GM19455 (cell line): ENCODE data around the gene ZSCAN10.
A peak's percentile ranks its signal among the peaks of the same experiment; 100 is the strongest.

ENCODE experiments used
- ATAC-seq: cut with Tn5 transposase; IDR thresholded peaks from one replicate; pipeline ENCODE4 v1.9.1; 2021; ENCODE audit not compliant: unreplicated experiment

Gene ZSCAN10

DNA sequence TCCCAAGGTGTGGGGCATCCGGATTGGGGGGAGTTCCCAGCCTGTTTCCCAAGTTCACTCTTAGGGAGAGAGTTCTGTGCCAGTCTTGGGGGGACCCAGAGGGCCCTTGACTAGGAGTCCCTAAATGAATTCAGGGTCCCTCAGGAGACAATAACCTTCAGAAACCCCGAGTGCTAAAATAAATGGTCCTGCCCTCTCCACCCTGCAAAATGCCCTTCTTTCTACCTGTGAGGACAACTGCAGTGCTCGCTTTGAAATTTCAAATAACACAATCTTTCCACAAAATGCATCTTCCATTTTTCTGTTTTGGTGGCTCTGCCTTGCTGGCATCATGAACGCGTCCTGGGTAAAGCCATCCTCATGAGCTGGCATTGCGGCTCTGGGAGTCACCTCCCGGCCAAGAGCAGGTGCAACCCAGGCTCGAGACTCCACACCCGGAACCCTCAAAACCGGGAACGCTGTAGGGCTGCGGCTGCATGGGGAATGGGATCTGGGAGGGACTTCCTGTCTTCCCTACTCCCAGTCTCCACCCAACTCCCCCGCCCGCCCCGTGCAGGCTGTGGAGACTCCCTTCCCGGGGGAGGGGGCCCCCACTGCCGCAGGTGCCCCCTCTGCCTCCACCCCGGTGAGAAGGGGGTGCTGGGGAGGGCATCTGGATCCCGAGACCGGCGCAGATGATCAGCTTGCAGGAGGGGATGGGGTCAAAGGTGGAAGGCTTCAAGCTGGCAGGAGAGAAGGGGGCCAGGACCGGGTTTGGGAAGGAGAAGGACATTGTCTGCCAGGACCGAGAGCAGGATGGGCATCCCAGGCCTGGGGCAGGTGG, 13.2 kb upstream of the ZSCAN10 start, which contains the start of gene ZNF205:
Gene ZNF205 (plus strand): TSS at position 529 of the 823 bp plus-strand sequence. CDS start 845 bp downstream, outside the sequence.
- ATAC-seq: no peak

DNA sequence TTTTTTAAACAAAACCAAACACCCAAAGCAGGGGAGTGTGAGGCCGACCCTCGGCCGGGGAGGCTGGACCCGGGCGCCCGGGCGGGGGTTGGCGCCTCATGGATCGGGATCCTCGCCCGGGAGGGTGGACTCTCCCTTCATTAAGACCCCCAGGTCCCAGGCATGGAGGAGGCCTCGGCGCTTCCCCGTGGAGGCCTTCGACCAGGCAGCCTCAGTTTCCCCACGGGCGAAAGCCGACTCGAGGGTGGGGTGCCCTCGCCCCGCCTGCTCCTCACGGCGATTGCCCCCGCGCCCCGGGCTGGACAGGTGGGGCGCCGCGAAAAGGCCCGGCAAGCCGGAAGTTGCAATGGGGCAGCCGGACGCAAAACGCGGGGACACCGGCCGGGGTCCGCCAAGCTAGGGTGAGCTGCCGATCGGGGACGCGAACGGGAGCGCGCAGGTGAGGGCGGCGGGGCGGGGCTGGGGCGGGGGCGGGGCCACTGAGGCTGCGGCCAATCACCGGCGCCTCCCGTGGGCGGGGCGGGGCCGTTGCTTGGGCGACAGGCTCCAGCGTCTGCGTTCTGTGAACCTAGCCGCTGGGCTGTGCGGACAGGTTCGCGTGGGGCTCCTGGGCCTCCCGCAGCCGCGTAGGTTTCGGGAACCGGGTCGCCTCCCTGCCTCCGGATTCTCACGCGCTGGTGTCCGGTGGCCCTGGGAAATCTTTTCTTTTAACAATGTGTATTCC, 7.3 kb upstream of the ZSCAN10 start:
- ATAC-seq: peak; percentile 90

DNA sequence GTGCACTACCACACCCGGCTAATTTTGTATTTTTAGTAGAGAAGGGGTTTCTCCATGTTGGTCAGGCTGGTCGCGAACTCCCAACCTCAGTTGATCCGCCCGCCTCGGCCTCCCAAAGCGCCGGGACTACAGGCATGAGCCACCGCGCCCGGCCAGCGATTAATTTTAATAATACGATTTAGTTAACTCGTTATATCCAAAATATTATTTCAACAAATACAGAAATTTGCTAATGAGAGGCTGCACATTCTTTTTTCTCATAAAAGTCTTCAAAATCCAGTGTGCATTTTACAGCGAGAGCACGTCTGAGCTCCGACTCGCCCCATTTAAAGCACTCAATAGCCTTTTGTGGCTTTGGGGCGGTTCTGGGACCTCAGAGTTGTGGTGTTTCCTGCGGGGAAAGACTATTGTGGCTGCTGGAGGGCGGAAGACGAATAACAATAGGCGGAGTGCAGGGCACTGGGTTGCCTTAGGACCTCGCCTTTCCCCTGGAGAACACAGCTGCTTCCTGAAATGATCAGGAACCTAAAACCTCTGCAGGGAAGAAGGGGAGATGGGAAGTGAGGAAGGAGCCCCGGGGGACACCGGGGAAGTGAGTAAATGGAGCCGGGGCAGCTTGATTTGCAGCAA, 2.9 kb upstream of the ZSCAN10 start:
- ATAC-seq: no peak

DNA sequence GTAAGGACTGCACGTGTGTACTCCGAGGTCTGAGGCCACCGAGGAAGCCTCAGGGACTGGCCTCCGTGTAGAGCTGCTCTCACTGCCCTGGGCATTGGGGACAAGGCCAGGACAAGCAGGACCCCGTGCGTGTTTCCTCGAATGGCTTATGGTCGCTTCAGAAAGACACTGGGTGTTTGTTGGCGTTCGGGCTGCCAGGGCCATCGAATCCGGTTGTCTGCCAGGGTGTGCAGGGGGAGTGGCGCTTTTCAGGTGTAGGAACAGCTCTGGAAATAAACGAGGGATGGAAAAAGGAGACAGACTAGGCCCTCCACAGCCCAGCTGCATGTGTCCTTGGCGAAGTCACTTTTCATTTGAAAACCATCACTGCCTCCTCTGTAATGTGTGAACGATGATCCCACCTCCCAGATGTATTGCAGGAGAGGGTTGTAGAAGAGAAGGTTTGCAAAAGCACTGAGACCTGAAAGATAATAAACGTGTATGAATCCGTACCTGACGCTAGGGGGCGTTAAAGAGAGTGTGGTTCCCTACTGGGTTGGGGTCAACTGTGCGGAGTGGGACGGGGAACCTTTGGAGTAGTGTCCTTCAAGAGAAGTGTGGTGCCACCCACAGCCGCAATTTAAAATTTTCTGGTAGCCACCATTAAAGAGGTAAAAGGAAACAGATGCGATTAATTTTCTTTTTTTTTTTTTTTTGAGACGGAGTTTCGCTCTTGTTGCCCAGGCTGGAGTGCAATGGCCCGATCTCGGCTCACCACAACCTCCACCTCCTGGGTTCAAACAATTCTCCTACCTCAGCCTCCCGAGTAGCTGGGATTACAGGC, 2.1 kb upstream of the ZSCAN10 start:
- no peak for ATAC-seq

DNA sequence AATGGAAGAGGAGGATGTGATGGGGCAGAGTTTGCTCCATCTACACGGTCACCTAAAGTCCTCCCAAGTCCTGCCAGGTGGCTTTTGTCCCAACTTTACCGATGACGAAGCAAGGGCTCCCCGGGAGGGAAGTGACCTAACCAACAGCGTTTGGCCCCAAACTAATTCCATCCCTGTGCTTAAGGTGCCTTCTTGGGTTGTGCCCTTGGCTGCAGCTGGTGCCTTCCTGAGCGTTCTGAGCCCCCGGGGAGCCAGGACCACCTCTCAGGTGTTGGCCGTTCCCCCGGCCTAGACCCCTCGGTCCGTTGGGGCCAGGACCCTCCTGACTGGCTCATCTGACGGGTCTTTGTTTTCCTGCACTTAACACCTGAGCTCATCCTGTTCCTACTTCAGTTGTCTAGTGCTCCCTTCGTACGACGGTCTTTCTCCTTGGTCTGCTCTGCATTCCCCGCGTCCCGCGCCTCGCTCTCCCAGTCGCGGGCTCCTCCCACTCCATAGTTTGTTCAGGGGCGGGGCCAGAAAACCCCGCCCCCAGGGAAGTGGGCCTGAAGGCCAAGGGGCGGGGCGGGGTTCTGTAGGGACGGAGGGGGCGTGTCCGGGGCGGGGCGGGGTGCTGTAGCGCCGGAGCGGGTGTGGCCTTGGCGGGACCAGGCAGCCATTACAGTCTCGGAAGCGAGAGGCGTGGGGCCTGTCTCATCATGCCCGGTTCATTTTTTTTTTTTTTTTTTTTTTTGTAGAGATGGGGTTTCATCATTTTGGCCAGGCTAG, 822 bp upstream of the ZSCAN10 start:
- no peak for ATAC-seq

DNA sequence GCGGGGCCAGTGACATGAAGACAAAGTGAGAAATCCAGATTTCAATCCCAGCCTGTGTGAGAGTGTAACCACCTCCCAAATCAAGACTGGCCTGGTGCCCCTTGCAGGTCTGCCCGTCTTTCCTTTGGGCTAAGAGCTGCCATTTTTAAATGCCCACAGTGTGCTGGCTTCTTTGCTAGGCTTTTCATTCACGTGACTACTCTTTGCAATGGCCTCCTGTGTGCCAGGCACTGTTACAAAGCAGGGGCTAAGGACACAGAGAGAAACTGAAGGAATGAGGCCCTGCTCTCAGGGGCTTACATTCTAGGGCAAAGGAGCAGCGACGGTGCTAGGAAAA, 269 bp upstream of the ZSCAN10 start:
- no peak for ATAC-seq

DNA sequence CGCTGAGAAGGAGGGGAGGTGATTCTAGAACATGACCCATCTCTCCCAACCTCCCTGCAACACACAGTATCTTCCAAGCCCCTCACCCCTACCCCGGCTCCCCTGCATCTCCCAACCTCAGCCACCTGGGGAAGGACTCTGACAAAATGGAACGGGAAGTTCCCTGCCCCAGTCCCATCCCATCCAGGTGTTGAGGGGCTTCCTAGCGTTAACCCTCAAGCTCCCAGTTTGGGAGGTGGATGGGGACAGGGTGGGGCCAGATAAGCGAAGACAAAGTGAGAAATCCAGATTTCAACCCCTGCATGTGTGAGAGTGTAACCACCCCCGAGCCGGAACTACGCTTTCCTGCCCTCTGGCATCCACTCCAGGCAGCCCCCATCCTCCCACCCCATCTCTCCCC, 1.8 kb downstream of the ZSCAN10 start:
- no peak for ATAC-seq

DNA sequence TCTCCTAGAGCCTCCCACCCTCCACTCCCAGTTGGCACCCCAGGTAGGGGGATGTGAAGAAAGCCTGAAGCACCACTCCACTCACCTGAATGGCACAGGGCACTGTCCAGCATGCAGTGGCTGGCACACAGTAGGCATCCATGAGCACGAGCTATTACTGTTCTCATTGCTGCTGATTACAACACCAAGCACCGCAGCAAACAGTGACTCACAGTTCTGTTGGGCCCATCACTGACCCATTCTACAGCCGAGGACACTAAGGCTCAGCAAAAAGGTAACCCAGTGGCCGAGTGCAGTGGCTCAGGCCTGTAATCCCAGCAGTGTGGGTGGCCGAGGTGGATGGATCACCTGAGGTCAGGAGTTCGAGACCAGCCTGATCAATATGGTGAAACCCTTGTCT, 2.7 kb downstream of the ZSCAN10 start:
- ATAC-seq: no peak

DNA sequence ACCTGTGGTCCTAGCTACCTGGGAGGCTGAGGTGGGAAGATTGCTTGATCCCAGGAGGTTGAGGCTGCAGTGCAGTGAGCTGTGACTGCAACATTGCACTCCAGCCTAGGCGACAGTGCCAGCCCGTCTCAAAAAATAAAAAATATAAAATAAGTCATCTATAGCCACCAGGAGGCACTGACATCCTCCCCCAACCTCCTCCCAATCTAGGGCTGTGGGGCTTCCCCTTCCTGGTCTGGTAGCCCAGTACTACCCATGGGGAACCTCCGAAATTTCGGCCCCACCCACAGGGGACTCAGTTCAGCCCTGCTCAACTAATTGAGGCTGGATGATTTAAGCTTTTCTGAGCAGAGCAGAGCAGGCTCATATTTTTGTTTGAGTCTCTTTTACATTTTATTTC, 3.2 kb downstream of the ZSCAN10 start:
- no peak for ATAC-seq

DNA sequence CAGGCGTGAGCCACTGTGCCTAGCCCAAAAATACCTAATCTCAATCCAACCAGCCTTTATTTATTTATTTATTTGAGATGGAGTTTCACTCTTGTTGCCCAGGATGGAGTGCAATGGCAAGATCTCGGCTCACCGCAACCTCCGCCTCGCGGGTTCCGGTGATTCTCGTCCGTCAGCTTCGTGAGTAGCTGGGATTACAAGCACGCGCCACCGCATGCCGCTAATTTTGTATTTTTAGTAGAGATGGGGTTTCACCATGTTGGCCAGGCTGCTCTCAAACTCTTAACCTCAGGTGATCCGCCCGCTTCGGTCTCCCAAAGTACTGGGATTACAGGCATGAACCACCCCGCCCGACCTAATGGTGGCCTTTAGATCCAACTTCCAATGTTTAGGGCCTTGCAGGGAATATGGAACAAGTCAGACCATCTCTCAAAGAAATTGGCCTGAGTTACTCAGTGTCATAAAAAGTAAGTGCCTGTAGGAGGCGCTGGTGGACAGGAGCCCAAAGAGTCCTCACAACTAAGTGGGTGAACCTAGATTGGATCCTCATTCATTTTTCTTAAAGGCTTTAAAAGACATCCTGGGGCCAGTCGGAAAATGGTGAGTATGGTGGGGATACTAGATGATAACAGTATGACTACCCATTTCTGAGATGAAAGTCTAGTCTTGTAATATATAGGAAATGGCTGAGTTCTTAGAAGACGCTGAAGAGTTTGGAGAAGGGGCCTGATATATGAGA, 4.6 kb downstream of the ZSCAN10 start:
- no peak for ATAC-seq

DNA sequence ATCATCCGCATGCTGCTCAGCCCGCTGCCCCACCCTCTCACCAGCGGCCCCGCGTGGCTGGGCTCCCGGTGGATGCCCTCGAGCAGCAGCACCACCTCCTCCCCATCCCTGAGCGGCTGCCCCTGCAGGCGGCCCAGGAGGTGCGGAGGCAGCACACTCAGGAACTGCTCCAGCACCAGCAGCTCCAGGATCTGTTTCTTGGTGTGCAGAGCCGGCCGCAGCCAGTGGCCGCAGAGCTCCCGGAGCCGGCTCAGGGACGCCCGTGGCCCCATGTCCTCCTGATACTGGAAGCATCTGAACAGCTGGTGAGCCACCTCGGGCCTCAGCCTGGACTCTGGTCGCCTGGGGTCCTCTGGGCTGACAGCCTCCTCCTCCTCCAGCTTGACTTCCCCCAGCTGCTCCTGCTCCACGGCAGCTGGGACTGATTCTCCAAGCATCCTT, 6.6 kb downstream of the ZSCAN10 start:
- no peak for ATAC-seq

DNA sequence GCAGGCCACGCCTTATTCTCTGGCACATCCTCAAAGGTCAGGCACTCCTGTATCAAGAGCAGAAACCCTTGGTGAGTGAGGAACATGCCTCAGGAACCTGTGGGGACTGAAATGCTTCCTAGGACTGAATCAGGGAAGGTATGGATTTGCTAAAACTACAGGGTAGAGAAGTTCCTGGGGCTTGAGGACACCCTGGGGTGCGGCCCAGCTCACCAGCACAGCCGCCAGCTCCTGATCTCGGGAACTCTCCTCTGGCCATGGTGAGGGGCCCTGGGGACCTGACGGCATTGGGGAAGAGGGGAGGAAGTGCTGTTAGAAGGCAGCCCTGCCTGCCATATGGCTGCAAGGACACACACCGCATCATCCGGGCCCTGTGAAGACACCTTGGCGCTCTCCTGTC, 7.5 kb downstream of the ZSCAN10 start:
- ATAC-seq: no peak

DNA sequence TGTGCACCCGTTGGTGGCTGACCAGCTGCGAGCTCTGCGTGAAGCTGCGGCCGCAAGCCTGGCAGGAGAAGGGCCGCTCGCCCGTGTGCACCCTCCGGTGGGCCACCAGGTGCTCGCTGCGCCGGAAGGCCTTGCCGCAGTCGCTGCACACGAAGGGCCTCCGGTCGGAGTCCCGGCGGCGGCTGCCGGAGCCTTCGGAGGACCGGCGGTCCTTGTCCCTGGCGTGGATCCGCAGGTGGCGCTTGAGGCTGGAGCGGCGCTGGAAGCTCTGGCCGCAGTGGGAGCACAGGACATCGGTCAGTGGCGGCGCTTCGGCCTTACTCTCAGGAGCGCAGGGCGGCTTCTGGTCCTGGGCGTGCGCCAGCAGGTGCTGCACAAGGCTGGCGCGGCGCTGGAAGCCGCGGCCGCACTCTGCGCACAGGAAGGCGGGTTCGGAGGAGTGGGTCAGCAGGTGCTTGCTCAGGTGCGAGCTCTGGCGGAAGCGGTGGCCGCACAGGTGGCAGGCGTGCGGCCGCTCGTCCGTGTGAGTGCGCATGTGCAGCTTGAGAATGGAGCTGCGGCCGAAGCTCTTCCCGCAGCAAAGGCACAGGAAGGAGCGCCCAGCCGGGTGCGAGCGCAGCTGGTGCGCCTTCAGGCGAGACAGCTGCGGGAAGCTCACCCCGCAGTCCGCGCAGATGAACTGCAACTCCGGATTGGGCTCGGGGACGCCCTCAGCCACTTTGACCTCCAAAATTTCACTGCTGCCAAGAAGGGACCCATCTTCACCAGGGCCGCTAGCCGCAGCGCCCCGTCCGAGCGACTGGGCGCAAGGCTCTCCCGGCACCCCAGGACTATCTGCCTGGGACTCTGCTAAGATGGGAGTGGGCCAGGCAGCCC, 9.1 kb downstream of the ZSCAN10 start:
- no peak for ATAC-seq

DNA sequence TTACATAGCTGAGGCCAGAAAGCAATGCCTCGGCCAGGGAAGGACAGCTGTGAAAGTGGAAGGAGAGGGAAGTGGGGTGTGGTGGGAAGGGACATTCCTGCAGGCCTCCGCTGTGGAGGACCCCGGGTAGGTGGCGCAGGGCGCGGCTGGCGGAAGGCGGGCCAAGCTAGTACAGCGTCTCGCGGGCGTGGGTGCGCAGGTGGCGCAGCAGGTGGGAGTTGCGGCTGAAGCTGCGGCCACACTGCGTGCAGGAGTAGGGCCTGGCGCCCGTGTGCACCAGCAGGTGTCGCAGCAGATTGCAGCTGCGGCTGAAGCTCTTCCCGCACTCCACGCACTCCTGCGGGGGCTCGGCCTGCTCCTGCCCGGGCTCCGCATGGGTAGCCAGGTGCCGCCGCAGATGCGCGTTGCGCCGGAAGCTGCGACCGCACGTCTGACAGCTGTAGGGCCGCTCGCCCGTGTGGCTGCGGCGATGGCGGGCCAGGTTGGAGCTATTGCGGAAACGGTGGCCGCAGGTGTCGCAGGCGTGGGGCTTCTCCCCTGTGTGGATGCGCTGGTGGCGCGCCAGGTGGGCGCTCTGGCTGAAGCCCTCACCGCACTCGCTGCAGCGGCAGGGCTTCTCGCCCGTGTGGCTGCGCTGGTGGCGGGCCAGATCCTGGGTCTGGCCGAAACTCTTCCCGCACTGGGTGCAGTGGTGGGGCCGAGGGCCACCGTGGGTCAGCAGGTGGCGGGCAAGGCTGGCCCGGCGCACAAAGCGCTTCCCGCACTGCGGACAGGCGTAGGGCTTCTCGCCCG, 10.0 kb downstream of the ZSCAN10 start:
- no peak for ATAC-seq

DNA sequence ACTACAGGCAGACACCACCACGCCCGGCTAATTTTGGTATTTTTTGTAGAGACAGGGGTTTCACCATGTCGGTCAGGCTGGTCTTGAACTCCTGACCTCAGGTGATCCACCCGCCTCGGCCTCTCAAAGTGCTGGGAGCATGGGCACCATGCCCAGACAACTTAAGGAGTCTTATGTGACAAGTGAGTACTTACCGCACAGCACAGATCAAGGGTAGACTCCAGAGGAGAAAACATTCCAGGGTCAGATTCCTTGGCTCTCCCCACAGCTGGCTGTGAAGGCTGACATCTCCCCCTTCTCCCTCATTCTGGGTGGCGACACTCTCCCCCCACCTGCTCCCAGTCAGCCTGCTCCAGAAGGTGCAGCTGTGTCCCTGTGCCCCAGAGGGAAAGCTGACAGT, 10.6 kb downstream of the ZSCAN10 start:
- ATAC-seq: no peak

DNA sequence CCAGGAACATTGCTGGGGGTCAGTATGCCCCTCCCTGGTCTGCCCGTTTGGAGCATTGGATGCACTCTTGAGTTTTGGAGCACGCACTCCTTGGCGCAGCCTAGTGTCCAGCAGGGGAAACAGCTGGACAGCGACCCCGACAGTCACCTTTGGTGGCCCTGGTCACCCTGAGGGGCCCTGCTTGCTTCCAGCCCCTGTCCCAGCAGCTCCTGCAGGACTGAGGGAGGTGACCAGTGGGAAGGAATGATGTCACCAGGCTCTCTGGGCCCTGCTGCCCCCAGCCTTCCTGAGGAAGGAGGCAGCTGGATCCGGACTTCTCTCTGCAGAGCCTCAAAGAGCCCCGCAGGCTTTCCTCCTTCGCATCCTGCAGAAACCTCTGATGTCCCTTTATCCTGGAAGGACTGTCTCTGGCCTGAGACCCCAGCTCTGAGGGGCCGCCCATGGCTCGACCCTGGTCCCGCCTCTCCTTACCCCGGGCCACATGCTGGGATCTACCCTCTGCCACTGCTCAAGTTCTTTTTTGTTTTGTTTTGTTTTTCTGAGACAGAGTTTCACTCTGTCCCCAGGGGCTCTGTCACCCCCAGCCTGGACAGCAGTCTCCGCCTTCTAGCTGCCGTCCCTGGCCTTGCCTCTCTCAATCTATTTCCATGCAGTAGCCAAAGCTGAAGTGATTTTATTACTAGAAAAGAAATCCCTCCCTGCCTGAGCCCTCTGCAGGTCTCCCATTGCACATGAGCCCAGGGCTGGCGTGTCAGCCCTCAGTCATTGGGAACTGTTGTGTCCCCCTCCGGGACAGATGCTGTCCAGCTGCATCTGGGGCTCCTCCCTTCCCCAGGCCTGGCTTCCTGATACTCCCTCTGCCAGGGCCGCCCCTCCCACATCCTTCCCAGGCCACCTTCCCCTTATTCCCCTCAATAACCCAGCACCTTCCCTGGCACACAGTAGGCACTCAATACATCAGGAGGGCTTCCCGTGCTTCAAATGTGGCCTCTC, 11.6 kb downstream of the ZSCAN10 start:
- ATAC-seq: no peak
